PC-9 (cell line): ENCODE measurements around the gene TIRAP. TPM values are rescaled to one million over a fixed set of nuclear protein-coding genes. Genes with fewer than 3 reads are reported as not detected.
A peak's percentile ranks its signal among the peaks of the same experiment; 100 is the strongest.

Source experiments
- BruUV-seq: library from RNA; stranded (reverse); fragments of 400-500 nt; replicated peaks from 2 replicates; lab custom pipeline; 2021; lab: Mats Ljungman, UMichigan
- CTCF ChIA-PET: fragments of 300-600 bp; sonication (Branson Sonifier 250); formaldehyde crosslinking; loops from one replicate; lab custom pipeline; 2022; ENCODE audit warnings: antibody characterized with exemption; lab: Charles Lee
- POLR2A ChIA-PET: fragments of 300-600 bp; sonication (Branson Sonifier 250); formaldehyde crosslinking; loops from one replicate; lab custom pipeline; 2022; ENCODE audit warnings: antibody characterized with exemption; ENCODE audit not compliant: unreplicated experiment; lab: Charles Lee
- DNase-seq, 2 experiments: peaks; one replicate each; pipeline versions ENCODE4 v3.0.0 to v3.0.0-alpha.2; 2015 to 2022; ENCODE audit warnings: mixed read lengths in 1 of 2
- H2AFZ ChIP-seq: fragments of 200-600 bp; sonication (generic); 2 replicates; pipeline ENCODE4 v1.8.1; 2017; ENCODE audit warnings: antibody characterized with exemption
- H3F3A ChIP-seq: fragments of 200-600 bp; sonication (generic); 2 replicates; pipeline ENCODE4 v1.8.1; 2017; ENCODE audit warnings: antibody characterized with exemption, mild to moderate bottlenecking, low read depth; ENCODE audit not compliant: insufficient read depth
- H3K27ac ChIP-seq: fragments of 200-600 bp; sonication (generic); 2 replicates; pipeline ENCODE4 v1.6.1; 2016; ENCODE audit warnings: mixed run types
- H3K27me3 ChIP-seq: fragments of 200-600 bp; sonication (generic); 2 replicates; pipeline ENCODE4 v1.6.1; 2016; ENCODE audit warnings: low read depth, mixed run types; ENCODE audit not compliant: insufficient read depth
- H3K36me3 ChIP-seq: fragments of 200-600 bp; sonication (generic); 2 replicates; pipeline ENCODE4 v1.6.1; 2016; ENCODE audit warnings: low read depth, mixed run types
- H3K4me1 ChIP-seq: fragments of 200-600 bp; sonication (generic); replicated peaks from 2 replicates; pipeline ENCODE4 v1.6.1; 2016; ENCODE audit warnings: mixed run types; ENCODE audit not compliant: insufficient read depth
- H3K4me2 ChIP-seq: fragments of 200-600 bp; sonication (generic); 2 replicates; pipeline ENCODE4 v1.6.1; 2017; ENCODE audit warnings: mixed run types
- H3K4me3 ChIP-seq: fragments of 200-600 bp; sonication (generic); 2 replicates; pipeline ENCODE4 v1.6.1; 2016; ENCODE audit warnings: mixed run types
- H3K79me2 ChIP-seq: fragments of 200-600 bp; sonication (generic); 2 replicates; pipeline ENCODE4 v1.6.1; 2017; ENCODE audit warnings: low read depth, mixed run types
- H3K9me2 ChIP-seq: fragments of 200-600 bp; sonication (generic); 2 replicates; pipeline ENCODE4 v1.8.1; 2017; ENCODE audit warnings: mild to moderate bottlenecking; ENCODE audit not compliant: insufficient read depth
- H3K9me3 ChIP-seq: fragments of 200-600 bp; sonication (generic); 2 replicates; pipeline ENCODE4 v1.8.1; 2016; ENCODE audit warnings: low read depth; ENCODE audit not compliant: insufficient read depth
- H4K20me1 ChIP-seq: fragments of 200-600 bp; sonication (generic); 2 replicates; pipeline ENCODE4 v1.8.1; 2017; ENCODE audit not compliant: insufficient read depth
- EZH2 ChIP-seq: fragments of 200-600 bp; sonication (generic); IDR thresholded peaks from 2 replicates; pipeline ENCODE4 v1.8.0; 2017; ENCODE audit warnings: antibody characterized with exemption, low read depth
- intact Hi-C: fragments of 100-400 bp; cut with micrococcal nuclease; formaldehyde crosslinking; loops from one replicate; pipeline ENCODE4 v1.10.0; 2022; ENCODE audit not compliant: unreplicated experiment
- total RNA-seq: library from RNA; stranded (reverse); gene quantifications from 2 replicates; pipeline ENCODE4 v1.2.3, GENCODE V29; 2021
- TF ChIP-seq, protein P1 (sequence below): fragments of 200-600 bp; sonication (generic); conservative IDR thresholded peaks from 2 replicates; pipeline ENCODE4 v1.6.1; 2017; ENCODE audit warnings: mixed run types, antibody characterized with exemption, mild to moderate bottlenecking, moderate library complexity

Gene TIRAP
- total RNA-seq, 1 experiment from 2014 or later, result 12.7 TPM

DNA sequence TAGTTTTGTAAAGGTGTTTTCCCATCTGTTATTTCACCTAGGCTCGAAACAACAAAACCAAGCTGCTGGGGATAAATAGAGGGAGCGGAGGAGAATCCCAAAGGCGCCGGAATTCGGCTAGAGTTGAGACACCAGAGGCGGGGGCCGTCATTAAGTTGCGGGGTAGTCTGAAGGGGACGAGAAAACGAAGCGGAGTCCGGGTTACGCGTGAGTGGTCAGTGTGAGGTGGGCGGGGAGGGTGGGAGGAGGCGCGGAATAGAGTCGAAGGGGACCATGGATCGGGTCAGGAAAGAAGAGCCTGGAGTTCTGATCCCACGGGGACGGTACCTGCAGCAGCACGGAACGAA is 14.6 kb upstream of the TIRAP start:
- Histone ChIP-seq H3K79me2 (peaks cover 44% of the 10 kb centered on the region), H3K27ac (peak overlapping the region; percentile 63), H3K36me3 (peaks cover 45% of the 10 kb centered on the region), H3F3A (no peaks in the 10 kb centered on the region), H3K4me2 (peak overlapping the region; percentile 91), H3K27me3 (no peaks in the 10 kb centered on the region), H3K4me1 (peaks cover 18% of the 10 kb centered on the region), H2AFZ (peak overlapping the region; percentile 81), H4K20me1 (0 out of 2 replicates have a peak, but pooled peaks cover 4% of the 10 kb centered on the region), H3K9me2 (no peaks in the 10 kb centered on the region), H3K4me3 (peak overlapping the region; percentile 95), H3K9me3 (no peaks in the 10 kb centered on the region)
- CTCF ChIA-PET, result no interaction called here
- BruUV-seq, result no TSS peak
- no peak for DNase-seq
- TF ChIP-seq, protein P1, sequence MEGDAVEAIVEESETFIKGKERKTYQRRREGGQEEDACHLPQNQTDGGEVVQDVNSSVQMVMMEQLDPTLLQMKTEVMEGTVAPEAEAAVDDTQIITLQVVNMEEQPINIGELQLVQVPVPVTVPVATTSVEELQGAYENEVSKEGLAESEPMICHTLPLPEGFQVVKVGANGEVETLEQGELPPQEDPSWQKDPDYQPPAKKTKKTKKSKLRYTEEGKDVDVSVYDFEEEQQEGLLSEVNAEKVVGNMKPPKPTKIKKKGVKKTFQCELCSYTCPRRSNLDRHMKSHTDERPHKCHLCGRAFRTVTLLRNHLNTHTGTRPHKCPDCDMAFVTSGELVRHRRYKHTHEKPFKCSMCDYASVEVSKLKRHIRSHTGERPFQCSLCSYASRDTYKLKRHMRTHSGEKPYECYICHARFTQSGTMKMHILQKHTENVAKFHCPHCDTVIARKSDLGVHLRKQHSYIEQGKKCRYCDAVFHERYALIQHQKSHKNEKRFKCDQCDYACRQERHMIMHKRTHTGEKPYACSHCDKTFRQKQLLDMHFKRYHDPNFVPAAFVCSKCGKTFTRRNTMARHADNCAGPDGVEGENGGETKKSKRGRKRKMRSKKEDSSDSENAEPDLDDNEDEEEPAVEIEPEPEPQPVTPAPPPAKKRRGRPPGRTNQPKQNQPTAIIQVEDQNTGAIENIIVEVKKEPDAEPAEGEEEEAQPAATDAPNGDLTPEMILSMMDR, result no peak
- intact Hi-C loops, result loop anchor here (1.0 to 10.0 kb wide), 2 partner anchors 57 to 344 kb away; partner anchors contain the start of genes FAM118B and RPUSD4
- POLR2A ChIA-PET, result interaction anchor here (0.6 kb wide), 1 partner anchor 218 kb away, joined by 7 read pairs; no protein-coding TSS in a partner anchor

DNA sequence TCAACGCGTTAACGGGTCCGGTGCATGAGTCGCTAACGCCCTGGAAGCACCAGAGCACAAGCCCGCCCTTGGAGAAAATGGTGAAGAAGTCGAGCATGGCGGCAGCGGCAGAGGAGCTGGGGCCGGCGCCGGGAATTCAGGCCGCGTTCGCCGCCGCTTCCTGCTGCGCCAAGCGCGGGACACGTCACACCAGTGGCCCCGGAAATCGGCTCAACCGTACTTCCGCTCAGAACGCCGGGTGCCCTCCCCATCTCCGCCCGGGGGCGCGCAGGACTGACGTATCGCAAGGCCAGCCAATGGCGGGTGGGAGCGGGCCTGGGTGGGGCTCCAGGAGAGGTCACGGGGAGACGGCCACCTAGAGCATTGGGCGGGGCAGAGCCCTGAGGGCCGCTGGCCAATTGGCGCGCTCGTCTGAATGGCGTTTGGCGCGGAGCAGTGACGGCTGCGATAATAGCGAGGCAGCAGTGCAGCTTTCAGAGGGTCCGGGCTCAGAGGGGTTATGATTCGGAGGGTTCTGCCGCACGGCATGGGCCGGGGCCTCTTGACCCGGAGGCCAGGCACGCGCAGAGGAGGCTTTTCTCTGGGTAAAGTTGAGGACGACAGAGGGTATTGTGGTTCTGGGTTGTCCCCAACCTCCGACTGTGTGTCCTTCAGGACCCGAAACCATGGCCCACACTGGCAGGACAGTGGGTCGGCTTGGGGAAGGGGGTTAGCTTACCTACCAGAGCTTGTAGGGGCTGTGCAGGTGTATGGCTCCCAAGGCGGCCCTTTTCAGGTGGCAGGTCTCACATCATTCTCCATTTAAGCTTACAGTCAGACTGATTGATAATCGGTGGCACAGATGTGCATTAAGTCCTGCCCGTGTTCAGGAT is 13.9 kb upstream of the TIRAP start, which contains the start of the genes FOXRED1 and SRPRA:
FOXRED1 (plus strand) TSS at position 447 of the 872 bp plus-strand sequence; CDS start at position 500, 53 bp downstream.
SRPRA (minus strand) TSS at position 188 of the 872 bp plus-strand sequence; CDS start at position 97, 91 bp downstream.
- H3K4me3 ChIP-seq, result peak within 1 kb of the TSS; percentile 95
- no peaks in the 10 kb centered on the region for H3K9me3 ChIP-seq
- BruUV-seq, result TSS peak; percentile 73
- intact Hi-C loops, result loop anchor here (1.0 to 10.0 kb wide), 3 partner anchors 14 to 344 kb away; partner anchors contain the start of genes FAM118B, RPUSD4 and TIRAP
- peaks cover 43% of the 10 kb centered on the region for H3K36me3 ChIP-seq
- ChIA-PET POLR2A (no interaction called here), CTCF (no interaction called here)
- H3F3A ChIP-seq, result no peaks in the 10 kb centered on the region
- H3K79me2 ChIP-seq, result peaks cover 44% of the 10 kb centered on the region
- 0 out of 2 replicates have a peak, but pooled peaks cover 4% of the 10 kb centered on the region for H4K20me1 ChIP-seq
- H3K9me2 ChIP-seq, result no peaks in the 10 kb centered on the region
- DNase-seq, result peak; percentile 97 to 99
- TF ChIP-seq, protein P1, result no peak
- TF ChIP-seq EZH2, result no peak
- peak within 1 kb of the TSS; percentile 97 for H2AFZ ChIP-seq
- H3K4me1 ChIP-seq, result peaks cover 18% of the 10 kb centered on the region
- peak within 1 kb of the TSS; percentile 63 for H3K27ac ChIP-seq
- H3K4me2 ChIP-seq, result peak within 1 kb of the TSS; percentile 97
- no peaks in the 10 kb centered on the region for H3K27me3 ChIP-seq

DNA sequence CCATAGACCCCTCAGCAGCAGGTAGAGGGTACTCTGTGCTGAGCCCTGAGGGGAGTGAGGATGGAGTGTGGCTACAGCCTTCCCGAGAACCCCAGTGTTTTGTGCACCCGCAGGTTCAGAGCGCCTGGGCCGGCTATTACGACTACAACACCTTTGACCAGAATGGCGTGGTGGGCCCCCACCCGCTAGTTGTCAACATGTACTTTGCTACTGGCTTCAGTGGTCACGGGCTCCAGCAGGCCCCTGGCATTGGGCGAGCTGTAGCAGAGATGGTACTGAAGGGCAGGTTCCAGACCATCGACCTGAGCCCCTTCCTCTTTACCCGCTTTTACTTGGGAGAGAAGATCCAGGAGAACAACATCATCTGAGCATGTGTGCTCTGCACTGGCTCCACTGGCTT is 5.6 kb upstream of the TIRAP start:
- Histone ChIP-seq H3K36me3 (0 out of 2 replicates have a peak, but pooled peaks cover 10% of the 10 kb centered on the region), H4K20me1 (no peaks in the 10 kb centered on the region), H3F3A (no peaks in the 10 kb centered on the region), H3K27me3 (no peaks in the 10 kb centered on the region), H3K9me2 (no peaks in the 10 kb centered on the region), H3K79me2 (no peaks in the 10 kb centered on the region), H3K9me3 (no peaks in the 10 kb centered on the region), H3K4me1 (peaks cover 4% of the 10 kb centered on the region; the same call in 1 of the 2 replicates), H2AFZ (no peak overlapping the region), H3K4me2 (no peak overlapping the region), H3K27ac (no peak overlapping the region), H3K4me3 (no peak overlapping the region)
- TF ChIP-seq, protein P1, result no peak
- TF ChIP-seq EZH2, result no peak
- BruUV-seq, result no TSS peak
- ChIA-PET POLR2A (interaction anchor here (0.6 kb wide), 1 partner anchor 309 kb away, joined by 4 read pairs; no protein-coding TSS in a partner anchor), CTCF (no interaction called here)
- no peak for DNase-seq
- intact Hi-C loops, result no loop called here
